Chondrocyte (in vitro differentiated cells): ENCODE results near the gene EPHA3. TPM values are rescaled to one million over a fixed set of nuclear protein-coding genes. Genes with fewer than 3 reads are reported as not detected.
A peak's percentile ranks its signal among the peaks of the same experiment; 100 is the strongest.

ENCODE experiments used
- DNase-seq: peaks from one replicate; pipeline ENCODE4 v3.0.0; 2021; ENCODE audit warnings: mixed read lengths, low spot score
- H3K27ac Mint-ChIP-seq: one replicate; pipeline ENCODE4 v1.8.0; 2021; ENCODE audit warnings: mild to moderate bottlenecking, moderate library complexity, mixed read lengths; ENCODE audit not compliant: unreplicated experiment
- H3K27me3 Mint-ChIP-seq: 2 replicates; pipeline ENCODE4 v1.8.0; 2021; ENCODE audit warnings: low read depth, mixed read lengths
- H3K36me3 Mint-ChIP-seq: 2 replicates; pipeline ENCODE4 v1.8.0; 2021; ENCODE audit warnings: low read depth, mixed read lengths
- H3K4me1 Mint-ChIP-seq: 2 replicates; pipeline ENCODE4 v1.8.0; 2021; ENCODE audit warnings: low read depth, mild to moderate bottlenecking, mixed read lengths
- H3K4me3 Mint-ChIP-seq: one replicate; pipeline ENCODE4 v1.8.0; 2021; ENCODE audit warnings: mild to moderate bottlenecking, moderate library complexity, mixed read lengths; ENCODE audit not compliant: unreplicated experiment
- H3K9me3 Mint-ChIP-seq: 2 replicates; pipeline ENCODE4 v1.8.0; 2021; ENCODE audit warnings: low read depth, mixed read lengths
- total RNA-seq: library from RNA; stranded (reverse); gene quantifications from 3 replicates; pipeline ENCODE4 v1.2.1, GENCODE V29; 2021
- TF ChIP-seq, protein P1 (sequence below): fragments of 200-600 bp; sonication (generic); IDR thresholded peaks from 2 replicates; pipeline ENCODE4 v1.5.0; 2021; ENCODE audit warnings: antibody characterized with exemption, mild to moderate bottlenecking, moderate library complexity

EPHA3 gene
- total RNA-seq, 1 donor from 2014 or later, result 0.87 TPM

DNA sequence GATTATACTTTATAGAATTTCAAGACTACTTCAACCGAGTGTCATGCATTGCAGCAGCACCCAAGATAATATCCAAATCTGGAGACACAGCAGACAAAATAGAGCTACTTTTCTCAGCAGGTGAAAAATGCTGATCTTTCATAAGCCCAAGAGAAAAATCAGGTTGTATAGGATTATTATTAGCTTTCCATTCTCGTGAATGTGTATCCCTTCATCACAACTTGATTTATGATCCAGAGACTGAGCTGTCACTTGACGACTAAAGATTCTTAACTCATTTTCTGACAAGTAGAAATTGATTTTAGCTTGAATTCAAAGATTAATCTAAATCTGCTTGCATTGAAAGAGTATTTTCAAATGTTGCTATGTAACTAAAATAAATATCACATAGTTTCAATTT, 32.4 kb downstream of the EPHA3 start:
- H3K27me3 Mint-ChIP-seq, result no peaks in the 10 kb centered on the region
- TF ChIP-seq, protein P1, sequence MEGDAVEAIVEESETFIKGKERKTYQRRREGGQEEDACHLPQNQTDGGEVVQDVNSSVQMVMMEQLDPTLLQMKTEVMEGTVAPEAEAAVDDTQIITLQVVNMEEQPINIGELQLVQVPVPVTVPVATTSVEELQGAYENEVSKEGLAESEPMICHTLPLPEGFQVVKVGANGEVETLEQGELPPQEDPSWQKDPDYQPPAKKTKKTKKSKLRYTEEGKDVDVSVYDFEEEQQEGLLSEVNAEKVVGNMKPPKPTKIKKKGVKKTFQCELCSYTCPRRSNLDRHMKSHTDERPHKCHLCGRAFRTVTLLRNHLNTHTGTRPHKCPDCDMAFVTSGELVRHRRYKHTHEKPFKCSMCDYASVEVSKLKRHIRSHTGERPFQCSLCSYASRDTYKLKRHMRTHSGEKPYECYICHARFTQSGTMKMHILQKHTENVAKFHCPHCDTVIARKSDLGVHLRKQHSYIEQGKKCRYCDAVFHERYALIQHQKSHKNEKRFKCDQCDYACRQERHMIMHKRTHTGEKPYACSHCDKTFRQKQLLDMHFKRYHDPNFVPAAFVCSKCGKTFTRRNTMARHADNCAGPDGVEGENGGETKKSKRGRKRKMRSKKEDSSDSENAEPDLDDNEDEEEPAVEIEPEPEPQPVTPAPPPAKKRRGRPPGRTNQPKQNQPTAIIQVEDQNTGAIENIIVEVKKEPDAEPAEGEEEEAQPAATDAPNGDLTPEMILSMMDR, result no peak
- no peak for DNase-seq
- H3K4me3 Mint-ChIP-seq, result no peak overlapping the region
- no peak overlapping the region for H3K27ac Mint-ChIP-seq
- no peaks in the 10 kb centered on the region for H3K36me3 Mint-ChIP-seq
- H3K9me3 Mint-ChIP-seq, result no peaks in the 10 kb centered on the region
- H3K4me1 Mint-ChIP-seq, result no peaks in the 10 kb centered on the region

DNA sequence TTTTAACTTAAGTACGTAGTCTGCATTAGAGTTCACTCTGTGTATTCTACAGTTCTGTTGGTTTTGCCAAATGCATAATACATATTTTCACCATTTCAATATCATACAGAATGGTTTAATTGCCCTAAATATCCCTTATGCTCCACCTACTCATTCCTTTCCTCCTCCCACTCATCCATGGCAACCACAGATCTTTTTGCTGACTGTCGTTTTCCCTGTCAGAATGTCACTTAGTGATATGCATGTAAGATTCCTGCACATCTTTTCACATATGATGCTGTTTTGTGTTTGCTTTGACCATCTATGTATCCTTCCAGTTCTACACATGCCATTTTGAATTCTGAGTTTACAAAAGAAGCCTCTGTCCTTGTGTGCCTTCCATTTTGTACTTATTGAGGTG, 36.7 kb downstream of the EPHA3 start:
- Mint-ChIP-seq H3K4me3 (no peak overlapping the region), H3K27ac (no peak overlapping the region), H3K9me3 (no peaks in the 10 kb centered on the region), H3K27me3 (no peaks in the 10 kb centered on the region), H3K36me3 (no peaks in the 10 kb centered on the region), H3K4me1 (peaks cover 12% of the 10 kb centered on the region)
- no peak for DNase-seq
- TF ChIP-seq, protein P1, result no peak

DNA sequence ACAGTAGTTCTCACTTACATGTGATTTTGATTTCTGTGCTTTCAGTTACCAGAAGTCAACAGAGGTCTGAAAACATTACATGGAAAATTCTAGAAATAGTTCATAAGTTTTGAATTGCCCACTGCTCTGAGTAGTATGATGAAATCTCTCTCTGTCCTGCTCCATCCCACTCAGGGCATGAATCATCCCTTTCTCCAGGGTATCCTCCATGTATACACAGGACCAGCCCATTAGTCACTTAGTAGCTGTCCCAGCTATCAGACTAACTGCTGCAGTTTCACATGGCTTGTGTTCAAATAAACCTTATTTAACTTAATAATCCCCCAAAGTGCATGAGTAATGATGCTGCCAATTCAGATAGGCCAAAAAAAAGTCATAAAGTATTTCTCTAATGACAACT, 38.6 kb downstream of the EPHA3 start:
- TF ChIP-seq, protein P1, result no peak
- Mint-ChIP-seq H3K36me3 (no peaks in the 10 kb centered on the region), H3K9me3 (no peaks in the 10 kb centered on the region), H3K4me3 (no peak overlapping the region), H3K27ac (peak overlapping the region; percentile 75), H3K4me1 (peaks cover 12% of the 10 kb centered on the region), H3K27me3 (no peaks in the 10 kb centered on the region)
- no peak for DNase-seq

DNA sequence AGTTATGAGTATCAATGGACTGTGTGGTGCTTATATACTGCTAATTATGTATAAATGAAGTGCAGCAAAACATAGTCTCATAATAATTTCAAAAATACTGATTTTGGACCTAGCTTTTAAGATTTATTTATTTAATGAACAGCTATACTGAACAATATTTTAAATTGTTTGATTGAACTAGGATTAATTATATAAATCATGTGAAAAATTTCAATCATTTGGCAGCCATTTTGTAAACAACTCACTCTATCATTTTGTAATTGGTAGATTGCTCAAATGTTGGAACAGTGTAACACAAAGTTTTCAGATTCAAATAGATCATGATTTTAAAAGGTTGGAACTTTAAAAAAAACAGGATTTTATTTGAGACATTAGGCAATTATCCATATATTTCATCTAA, 47.0 kb downstream of the EPHA3 start:
- DNase-seq, result no peak
- no peak overlapping the region for H3K4me3 Mint-ChIP-seq
- peaks cover 2% of the 10 kb centered on the region for H3K4me1 Mint-ChIP-seq
- H3K36me3 Mint-ChIP-seq, result no peaks in the 10 kb centered on the region
- H3K9me3 Mint-ChIP-seq, result no peaks in the 10 kb centered on the region
- H3K27ac Mint-ChIP-seq, result no peak overlapping the region
- peaks cover 4% of the 10 kb centered on the region for H3K27me3 Mint-ChIP-seq
- TF ChIP-seq, protein P1, result no peak

DNA sequence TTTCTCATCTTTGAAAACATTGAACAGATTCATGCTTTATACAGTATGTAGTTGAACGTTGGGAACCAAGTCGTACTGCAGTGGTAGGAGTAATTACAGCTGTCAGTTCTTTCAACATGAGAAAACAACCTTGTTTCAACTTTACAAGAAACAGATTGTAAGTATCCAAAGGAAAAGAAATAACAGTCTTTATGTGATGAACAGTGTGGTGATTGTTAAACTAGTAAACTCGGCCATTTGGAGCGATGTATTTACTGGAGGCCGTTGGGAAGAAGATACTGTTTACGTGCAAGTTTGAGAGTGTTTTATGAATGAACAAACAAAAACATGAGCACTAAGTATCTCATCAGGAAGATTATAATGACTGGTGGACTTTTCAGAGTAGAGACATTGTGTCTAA, 48.4 kb downstream of the EPHA3 start:
- Mint-ChIP-seq H3K36me3 (no peaks in the 10 kb centered on the region), H3K4me1 (peaks cover 2% of the 10 kb centered on the region), H3K9me3 (no peaks in the 10 kb centered on the region), H3K4me3 (no peak overlapping the region), H3K27me3 (peaks cover 4% of the 10 kb centered on the region), H3K27ac (no peak overlapping the region)
- TF ChIP-seq, protein P1, result no peak
- no peak for DNase-seq
